Trophoblast cell (in vitro differentiated cells and primary cell): Measurements from ENCODE around the gene TRIP10.
"Not testable (repeated sequence)": the region's sequence is repeated elsewhere in the genome, so short reads cannot be mapped to it uniquely, and the experiment has no call there.

ENCODE experiments used
- DNase-seq, 2 donors: peaks; one replicate each; pipeline ENCODE4 v3.0.0-alpha.2; 2016
- H2AFZ ChIP-seq: 2 replicates; pipeline ENCODE4 v1.6.1; 2013; ENCODE audit warnings: low read length, moderate library complexity, mild to moderate bottlenecking; ENCODE audit not compliant: insufficient read depth, poor library complexity
- H2AK5ac ChIP-seq: 2 replicates; pipeline ENCODE4 v1.6.1; 2013; ENCODE audit warnings: mild to moderate bottlenecking, low read length
- H2BK120ac ChIP-seq: 2 replicates; pipeline ENCODE4 v1.6.1; 2013; ENCODE audit warnings: low read length, mild to moderate bottlenecking, moderate library complexity; ENCODE audit not compliant: insufficient read depth, poor library complexity
- H2BK12ac ChIP-seq: 2 replicates; pipeline ENCODE4 v1.6.1; 2013; ENCODE audit warnings: mild to moderate bottlenecking, low read length, moderate library complexity
- H2BK5ac ChIP-seq: 2 replicates; pipeline ENCODE4 v1.6.1; 2013; ENCODE audit warnings: low read length, low read depth, moderate library complexity, mild to moderate bottlenecking; ENCODE audit not compliant: poor library complexity
- H3K14ac ChIP-seq: 2 replicates; pipeline ENCODE4 v1.6.1; 2013; ENCODE audit warnings: mild to moderate bottlenecking, low read length
- H3K18ac ChIP-seq: 2 replicates; pipeline ENCODE4 v1.6.1; 2013; ENCODE audit warnings: mild to moderate bottlenecking, low read length
- H3K23ac ChIP-seq: 2 replicates; pipeline ENCODE4 v1.6.1; 2013; ENCODE audit warnings: low read length
- H3K27ac ChIP-seq: 2 replicates; pipeline ENCODE4 v1.5.1; 2013; ENCODE audit warnings: low read depth, mild to moderate bottlenecking, inconsistent platforms, low read length, moderate library complexity
- H3K27me3 ChIP-seq: 2 replicates; pipeline ENCODE4 v1.6.1; 2013; ENCODE audit warnings: inconsistent platforms, mild to moderate bottlenecking, low read length, moderate library complexity; ENCODE audit not compliant: insufficient read depth
- H3K36me3 ChIP-seq, 2 experiments: 1 replicate in 1 of 2; 2 replicates in 1 of 2; pipeline ENCODE4 v1.6.1; 2013; ENCODE audit warnings: low read length in 2 of 2, mild to moderate bottlenecking in 2 of 2, moderate library complexity in 1 of 2; ENCODE audit not compliant: insufficient read depth in 2 of 2, control insufficient read depth in 1 of 2
- H3K4ac ChIP-seq: 2 replicates; pipeline ENCODE4 v1.6.1; 2013; ENCODE audit warnings: low read depth, mild to moderate bottlenecking, low read length, moderate library complexity
- H3K4me1 ChIP-seq, 2 experiments: 1 replicate in 1 of 2; 2 replicates in 1 of 2; pipeline ENCODE4 v1.6.1; 2013; ENCODE audit warnings: low read length in 2 of 2, mild to moderate bottlenecking in 2 of 2, moderate library complexity in 1 of 2; ENCODE audit not compliant: insufficient read depth in 2 of 2, control insufficient read depth in 1 of 2
- H3K4me2 ChIP-seq: 2 replicates; pipeline ENCODE4 v1.6.1; 2013; ENCODE audit warnings: inconsistent platforms, mild to moderate bottlenecking, low read length, moderate library complexity
- H3K4me3 ChIP-seq: 2 replicates; pipeline ENCODE4 v1.5.1; 2013; ENCODE audit warnings: mild to moderate bottlenecking, low read depth, low read length, inconsistent platforms
- H3K79me1 ChIP-seq: one replicate; pipeline ENCODE4 v1.6.1; 2013; ENCODE audit warnings: low read length
- H3K79me2 ChIP-seq: 2 replicates; pipeline ENCODE4 v1.6.1; 2013; ENCODE audit warnings: low read length, mild to moderate bottlenecking; ENCODE audit not compliant: control insufficient read depth, insufficient read depth, poor library complexity
- H3K9ac ChIP-seq: 2 replicates; pipeline ENCODE4 v1.6.1; 2013; ENCODE audit warnings: mild to moderate bottlenecking, low read length
- H3K9me3 ChIP-seq: 2 replicates; pipeline ENCODE4 v1.6.1; 2013; ENCODE audit warnings: low read depth, mild to moderate bottlenecking, control low read depth, inconsistent platforms, low read length; ENCODE audit not compliant: insufficient read depth
- H4K12ac ChIP-seq: 2 replicates; pipeline ENCODE4 v1.6.1; 2013; ENCODE audit warnings: low read depth, mild to moderate bottlenecking, low read length, moderate library complexity
- H4K8ac ChIP-seq: 2 replicates; pipeline ENCODE4 v1.6.1; 2013; ENCODE audit warnings: low read depth, mild to moderate bottlenecking, low read length, moderate library complexity
- H4K91ac ChIP-seq: one replicate; pipeline ENCODE4 v1.6.1; 2013; ENCODE audit warnings: low read depth, mild to moderate bottlenecking, low read length, moderate library complexity
- WGBS: extraction: QIAGEN DNeasy Blood & Tissue Kit; methylation state at CpG from one replicate; pipeline ENCODE4 v1.1.7; 2013; ENCODE audit warnings: missing lambda C conversion rate; ENCODE audit not compliant: insufficient read length, insufficient coverage; ENCODE audit errors: extremely low coverage; 5-methylcytosine and 5-hydroxymethylcytosine counted together

Gene TRIP10

GRCh38 chr19:6743714-6744380, 4.4 kb downstream of the TRIP10 start:
- H4K91ac ChIP-seq, result peak overlapping the region; percentile 56

DNA sequence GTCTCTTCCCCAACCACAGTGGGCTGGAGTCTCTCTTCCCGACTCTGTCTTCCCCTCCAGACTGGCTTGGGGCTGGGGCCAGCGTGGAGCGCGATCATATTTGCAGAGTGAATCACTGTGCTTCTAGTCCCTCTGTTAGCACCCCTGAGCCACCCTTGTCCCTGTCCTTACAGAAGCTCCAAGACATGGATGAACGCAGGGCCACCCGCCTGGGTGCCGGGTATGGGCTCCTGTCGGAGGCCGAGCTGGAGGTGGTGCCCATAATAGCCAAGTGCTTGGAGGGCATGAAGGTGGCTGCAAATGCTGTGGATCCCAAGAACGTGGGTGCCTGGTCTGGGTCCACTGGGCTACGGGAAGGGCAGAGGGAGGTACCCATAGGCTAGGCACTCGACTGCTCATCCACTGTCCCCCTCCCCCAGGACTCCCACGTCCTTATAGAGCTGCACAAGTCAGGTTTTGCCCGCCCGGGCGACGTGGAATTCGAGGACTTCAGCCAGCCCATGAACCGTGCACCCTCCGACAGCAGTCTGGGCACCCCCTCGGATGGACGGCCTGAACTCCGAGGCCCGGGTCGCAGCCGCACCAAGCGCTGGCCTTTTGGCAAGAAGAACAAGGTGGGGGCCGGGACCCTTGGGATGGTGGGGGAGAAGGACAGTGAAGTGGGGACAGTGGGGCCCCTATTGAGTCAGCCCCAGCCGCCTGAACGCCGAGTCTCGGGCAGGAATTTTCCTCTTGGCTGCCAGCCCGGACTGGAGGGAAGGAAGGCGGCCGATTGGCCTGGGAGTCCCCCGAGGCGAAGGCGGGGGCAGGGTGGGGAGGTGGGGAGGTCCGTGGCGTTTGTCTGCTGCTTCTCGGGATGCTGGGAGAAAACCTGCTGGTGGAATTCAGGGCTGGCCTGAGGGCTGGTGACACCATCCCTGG, 5.2 kb downstream of the TRIP10 start:
- Histone ChIP-seq H3K36me3 (peaks cover 46 to 56% of the 10 kb centered on the region in 2 experiments), H2AFZ (peak overlapping the region; percentile 35), H2AK5ac (no peak overlapping the region), H4K8ac (peak overlapping the region; percentile 44), H3K9ac (no peak overlapping the region), H3K14ac (peak overlapping the region; percentile 63), H2BK120ac (peak overlapping the region; percentile 21), H3K79me2 (peaks cover 18% of the 10 kb centered on the region), H3K23ac (no peak overlapping the region), H4K91ac (peak overlapping the region; percentile 70), H3K4me2 (peak overlapping the region; percentile 19), H3K79me1 (peaks cover 31% of the 10 kb centered on the region), H3K4me3 (no peak overlapping the region), H2BK5ac (peak overlapping the region; percentile 2), H3K4ac (peak overlapping the region; percentile 53), H3K27ac (peak overlapping the region; percentile 65), H3K18ac (peak overlapping the region; percentile 67), H2BK12ac (peak overlapping the region; percentile 37), H3K27me3 (no peaks in the 10 kb centered on the region), H3K9me3 (peaks cover 2% of the 10 kb centered on the region), H4K12ac (peak overlapping the region; percentile 37), H3K4me1 (peaks cover 27 to 28% of the 10 kb centered on the region in 2 experiments)
- WGBS, result no CpG with 5 or more reads among the region's 41 CpGs
- peak; percentile 73 to 92 for DNase-seq

More at GRCh38 chr19:6743714-6744380, 4.4 kb downstream of the TRIP10 start:
- peak overlapping the region; percentile 65 for H3K27ac ChIP-seq
- H3K14ac ChIP-seq, result peak overlapping the region; percentile 63
- no peak overlapping the region for H3K4me3 ChIP-seq
- H2BK12ac ChIP-seq, result no peak overlapping the region
- peaks cover 36% of the 10 kb centered on the region for H3K79me1 ChIP-seq
- H3K9me3 ChIP-seq, result peaks cover 2% of the 10 kb centered on the region
- H3K27me3 ChIP-seq, result no peaks in the 10 kb centered on the region
- H4K8ac ChIP-seq, result no peak overlapping the region
- H2BK5ac ChIP-seq, result peak overlapping the region; percentile 2
- H3K4me1 ChIP-seq, result peaks cover 31 to 32% of the 10 kb centered on the region in 2 experiments
- no CpG with 5 or more reads among the region's 15 CpGs for WGBS
- peak overlapping the region; percentile 35 for H3K9ac ChIP-seq
- H2BK120ac ChIP-seq, result peak overlapping the region; percentile 13
- H3K4me2 ChIP-seq, result peak overlapping the region; percentile 19
- no peak overlapping the region for H3K23ac ChIP-seq
- peak overlapping the region; percentile 67 for H3K18ac ChIP-seq
- H2AK5ac ChIP-seq, result no peak overlapping the region
- H3K4ac ChIP-seq, result peak overlapping the region; percentile 53
- H3K36me3 ChIP-seq, result peaks cover 43 to 48% of the 10 kb centered on the region in 2 experiments
- peak overlapping the region; percentile 35 for H2AFZ ChIP-seq
- H3K79me2 ChIP-seq, result peaks cover 21% of the 10 kb centered on the region
- no peak for DNase-seq
- H4K12ac ChIP-seq, result peak overlapping the region; percentile 16

DNA sequence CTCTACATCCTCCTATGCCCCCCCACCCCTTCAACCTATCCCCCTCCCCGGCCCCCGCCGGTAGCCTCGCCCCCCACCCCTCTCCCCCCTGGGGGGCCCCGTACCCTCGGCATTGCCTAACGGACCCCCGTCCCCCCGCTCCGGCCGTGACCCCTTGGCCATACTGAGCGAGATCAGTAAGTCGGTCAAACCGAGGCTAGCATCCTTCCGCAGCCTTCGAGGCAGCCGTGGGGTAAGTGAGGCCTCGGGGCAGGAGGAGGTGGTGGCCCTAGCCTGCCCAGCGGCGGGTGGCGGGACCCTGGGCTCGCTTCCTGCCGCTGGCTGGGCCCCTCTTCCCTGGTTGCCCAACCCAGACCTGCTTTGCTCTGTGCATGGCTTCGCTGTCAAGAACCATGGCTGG, 6.5 kb downstream of the TRIP10 start:
- Histone ChIP-seq H3K9ac (no peak overlapping the region), H3K4ac (no peak overlapping the region), H2BK120ac (no peak overlapping the region), H4K12ac (no peak overlapping the region), H3K27ac (no peak overlapping the region), H4K8ac (no peak overlapping the region), H3K9me3 (peaks cover 3% of the 10 kb centered on the region), H3K4me2 (no peak overlapping the region), H3K79me1 (peaks cover 18% of the 10 kb centered on the region), H3K4me1 (peaks cover 27% of the 10 kb centered on the region in 2 experiments), H3K36me3 (peaks cover 58 to 68% of the 10 kb centered on the region in 2 experiments), H2BK5ac (no peak overlapping the region), H2BK12ac (no peak overlapping the region), H3K23ac (no peak overlapping the region), H4K91ac (no peak overlapping the region), H3K18ac (peak overlapping the region; percentile 3), H3K14ac (no peak overlapping the region), H2AFZ (no peak overlapping the region), H2AK5ac (no peak overlapping the region), H3K79me2 (peaks cover 6% of the 10 kb centered on the region), H3K27me3 (no peaks in the 10 kb centered on the region), H3K4me3 (no peak overlapping the region)
- no peak for DNase-seq
- WGBS, result no CpG with 5 or more reads among the region's 24 CpGs

DNA sequence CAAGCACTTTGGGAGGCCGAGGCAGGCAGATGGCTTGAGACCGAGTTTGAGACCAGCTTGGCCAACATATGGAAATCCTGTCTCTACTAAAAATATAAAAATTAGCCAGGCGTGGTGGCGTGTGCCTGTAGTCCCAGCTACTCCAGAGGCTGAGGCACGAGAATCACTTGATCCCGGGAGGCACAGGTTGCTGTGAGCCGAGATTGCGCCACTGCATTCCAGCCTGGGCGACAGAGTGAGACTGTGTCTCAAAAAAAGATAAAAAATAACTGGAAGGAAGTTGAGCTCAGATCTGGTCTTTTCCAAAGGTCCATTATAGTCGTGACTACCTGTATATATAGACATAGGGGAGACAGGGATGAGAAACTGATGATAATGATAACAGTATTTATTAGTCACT, 9.1 kb downstream of the TRIP10 start:
- H2BK5ac ChIP-seq, H3K27ac ChIP-seq, H4K91ac ChIP-seq, H2AFZ ChIP-seq, H3K4me3 ChIP-seq, H3K9me3 ChIP-seq, H3K23ac ChIP-seq, H2BK12ac ChIP-seq, H3K79me2 ChIP-seq, H3K14ac ChIP-seq, H4K8ac ChIP-seq, H4K12ac ChIP-seq, H3K18ac ChIP-seq, H3K27me3 ChIP-seq, H3K9ac ChIP-seq, H3K4ac ChIP-seq, H2BK120ac ChIP-seq, H3K4me2 ChIP-seq, H2AK5ac ChIP-seq: not testable (repeated sequence)
- DNase-seq, result peak; percentile 57 to 65
- peaks cover 12% of the 10 kb centered on the region for H3K79me1 ChIP-seq
- H3K4me1 ChIP-seq, result peaks cover 15% of the 10 kb centered on the region in 2 experiments
- peaks cover 74 to 84% of the 10 kb centered on the region in 2 experiments for H3K36me3 ChIP-seq
- WGBS, result no CpG with 5 or more reads among the region's 10 CpGs
